ENCODE results near the gene BRINP3.

DNA sequence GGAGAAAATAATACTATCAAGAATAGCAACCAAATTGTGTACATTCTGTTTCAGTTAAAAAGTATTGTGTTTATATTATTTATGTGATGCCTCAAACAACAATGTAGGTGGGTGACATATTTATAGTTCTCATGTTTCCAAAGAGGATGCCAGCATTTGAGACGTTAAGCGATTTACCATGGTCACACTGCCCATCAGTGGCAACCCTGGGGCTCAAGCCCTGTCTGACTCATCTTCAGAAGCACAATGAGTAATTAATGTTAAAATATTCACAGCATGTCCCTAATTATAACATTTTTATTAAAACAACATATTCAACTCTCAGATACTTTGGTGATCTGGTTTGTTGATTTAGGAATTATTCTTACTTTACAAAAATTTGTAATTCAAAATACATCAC is 409.4 kb downstream of the BRINP3 start:
- TF ChIP-seq CTCF (IDR thresholded peaks at IDR 0.05) (no peak), POLR2A (IDR thresholded peaks at IDR 0.05) (no peak)

Measured in upper lobe of left lung (tissue), 4 donors.